A549 treated with CpdA at 1 μM for 4 hours (cell line): ENCODE data around the gene FGG. TPM values are rescaled to one million over a fixed set of nuclear protein-coding genes. Genes with fewer than 3 reads are reported as not detected.

Source experiments
- total RNA-seq: library from RNA; stranded (reverse); fragments of 200-300 nt; extraction: Qiagen RNA extraction; gene quantifications from 5 replicates; pipeline ENCODE4 v1.2.3, GENCODE V29; 2022; ENCODE audit warnings: low read depth

Gene FGG
- total RNA-seq: 4.2 to 7.9 TPM (median 4.8 TPM) in 5 replicates

DNA sequence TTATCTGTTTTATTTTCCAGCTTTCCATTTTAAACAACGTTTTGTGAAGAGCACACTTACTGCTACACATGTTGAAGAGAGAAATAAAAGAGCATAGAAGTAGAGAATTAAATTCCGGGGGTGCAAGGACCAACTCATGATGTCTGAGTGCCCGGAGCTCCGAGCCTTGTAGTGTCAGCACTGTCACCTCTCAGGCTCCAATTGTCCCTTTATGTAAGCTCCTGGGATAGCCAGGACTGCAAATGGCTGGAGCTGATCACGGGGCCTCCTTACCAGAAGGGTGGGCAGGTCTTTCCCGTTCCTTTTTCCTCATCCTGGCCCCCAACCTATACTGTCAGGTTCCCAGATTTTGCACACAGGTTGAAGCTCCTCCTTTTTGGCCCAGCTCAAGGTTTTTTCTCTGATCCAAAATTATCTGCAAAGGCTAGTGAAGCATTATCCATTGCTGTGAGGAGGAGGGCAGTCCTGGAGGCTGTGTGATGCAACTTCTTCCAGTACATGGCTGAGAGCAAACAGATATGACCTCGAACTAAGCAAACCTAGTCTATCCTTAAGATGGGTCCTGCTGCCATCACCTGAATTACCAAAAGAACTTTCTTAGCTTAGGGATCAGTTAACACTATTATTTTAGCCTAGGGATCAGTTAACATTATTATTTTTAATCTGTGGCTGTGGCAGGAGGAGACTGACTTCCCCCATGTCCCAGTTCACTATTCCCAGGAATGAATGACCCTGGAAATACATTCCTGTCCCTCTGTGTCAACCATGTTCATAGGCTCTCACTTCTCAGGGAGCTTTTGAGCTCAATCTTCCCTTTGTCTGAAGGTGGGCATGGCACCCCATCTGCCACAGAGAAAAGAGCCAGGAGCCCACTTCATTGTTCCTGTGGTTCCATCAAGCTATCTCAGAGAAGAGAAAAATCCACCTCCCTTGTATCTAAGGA lies at the start of gene FGG:
Gene FGG (minus strand): TSS at position 185 of the 943 bp plus-strand sequence. CDS start 47 bp downstream, at position 138.

DNA sequence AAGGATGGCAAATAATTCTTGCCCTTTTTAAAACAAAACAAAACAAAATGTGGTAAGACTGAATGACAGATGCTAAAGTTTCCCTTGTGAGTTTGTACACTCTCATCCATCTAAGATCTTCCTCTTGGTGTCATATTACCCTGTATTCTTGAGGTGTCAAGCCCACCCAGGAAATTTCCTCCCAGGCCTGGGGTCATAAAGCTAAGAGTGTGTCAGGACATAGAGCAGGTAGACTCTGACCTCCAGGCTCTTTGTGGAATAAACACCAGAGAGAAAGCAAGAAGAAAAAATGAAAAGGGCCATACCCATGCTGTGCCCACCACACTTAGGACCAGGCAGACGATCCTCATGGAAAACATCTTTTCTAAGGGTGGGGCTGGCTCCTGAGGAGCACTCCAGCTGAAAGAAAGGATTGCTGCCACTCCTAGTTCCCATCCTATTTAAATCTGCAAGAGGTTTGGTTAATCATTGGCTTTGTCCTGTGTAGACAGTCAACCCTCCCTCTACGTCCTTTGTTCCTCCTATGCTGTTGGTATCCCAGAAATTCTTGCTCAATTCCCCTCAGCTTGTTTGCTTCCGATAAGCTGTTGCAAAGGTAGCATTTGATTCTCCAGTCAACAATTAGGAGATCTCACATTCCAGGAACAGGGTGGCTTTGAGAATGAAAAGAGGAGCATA lies 22.0 kb downstream of the FGG start, which contains the start of gene FGA:
Gene FGA (minus strand): TSS at position 414 of the 678 bp plus-strand sequence. CDS start 55 bp downstream, at position 359.

DNA sequence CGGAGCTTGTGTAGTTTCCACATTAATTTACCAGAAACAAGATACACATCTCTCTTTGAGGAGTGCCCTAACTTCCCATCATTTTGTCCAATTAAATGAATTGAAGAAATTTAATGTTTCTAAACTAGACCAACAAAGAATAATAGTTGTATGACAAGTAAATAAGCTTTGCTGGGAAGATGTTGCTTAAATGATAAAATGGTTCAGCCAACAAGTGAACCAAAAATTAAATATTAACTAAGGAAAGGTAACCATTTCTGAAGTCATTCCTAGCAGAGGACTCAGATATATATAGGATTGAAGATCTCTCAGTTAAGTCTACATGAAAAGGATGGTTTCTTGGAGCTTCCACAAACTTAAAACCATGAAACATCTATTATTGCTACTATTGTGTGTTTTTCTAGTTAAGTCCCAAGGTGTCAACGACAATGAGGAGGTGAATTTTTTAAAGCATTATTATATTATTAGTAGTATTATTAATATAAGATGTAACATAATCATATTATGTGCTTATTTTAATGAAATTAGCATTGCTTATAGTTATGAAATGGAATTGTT lies 49.7 kb downstream of the FGG start, which contains the start of gene FGB:
Gene FGB (plus strand): TSS at position 315 of the 558 bp plus-strand sequence. CDS start 8 bp downstream, at position 323.

Other genes with a start within 250 kb of the FGG start
- 0.11 TPM in 1 of 5 replicates, not detected in the others for gene DCHS2, start 120.9 kb downstream of the FGG start, total RNA-seq
- 56.7 to 62.1 TPM (median 59.6 TPM) in 5 replicates for gene PLRG1, start 62.3 kb downstream of the FGG start, total RNA-seq
- gene FGB, start 49.6 kb downstream of the FGG start, total RNA-seq: 9.7 to 19.2 TPM (median 11.3 TPM) in 5 replicates
- 5.8 to 8.7 TPM (median 6.3 TPM) in 5 replicates for gene FGA, start 21.9 kb downstream of the FGG start, total RNA-seq
- not detected in 5 replicates for gene LRAT, start 131.3 kb upstream of the FGG start, total RNA-seq
- not detected in 5 replicates for gene RBM46, start 168.6 kb upstream of the FGG start, total RNA-seq